Endometrial microvascular endothelial cells (primary cell): Measurements from ENCODE around the gene CLPTM1L. TPM values are rescaled to one million over a fixed set of nuclear protein-coding genes. Genes with fewer than 3 reads are reported as not detected.
"Not testable (repeated sequence)": the region's sequence is repeated elsewhere in the genome, so short reads cannot be mapped to it uniquely, and the experiment has no call there.

Source experiments
- in situ Hi-C: cut with HindIII; loops from 2 replicates; pipeline ENCODE4 v1.10.0; 2017; ENCODE audit warnings: low sequenced_read_pairs, low pct_unique_long_range_greater_than_20kb; ENCODE audit errors: inconsistent ontology term
- total RNA-seq: library from RNA; depleted of rRNA; stranded (reverse); fragments of >200 nt; gene quantifications from one replicate; pipeline ENCODE4 v1.2.3, GENCODE V29; 2015; ENCODE audit errors: inconsistent ontology term

Gene CLPTM1L
- total RNA-seq, 1 donor from 2014 or later, result 173 TPM

- in situ Hi-C loops, result no loop called here
These were observed 59.0 kb downstream of the CLPTM1L start for GRCh38 chr5:1285883-1286291.

GRCh38 chr5:1285141-1285540 is 59.8 kb downstream of the CLPTM1L start:
- in situ Hi-C loops, result no loop called here

- in situ Hi-C loops, result not testable (repeated sequence)
These were observed 60.4 kb downstream of the CLPTM1L start for GRCh38 chr5:1284336-1284970.

GRCh38 chr5:1283729-1284041 is 61.2 kb downstream of the CLPTM1L start:
- in situ Hi-C loops, result not testable (repeated sequence)

- in situ Hi-C loops, result not testable (repeated sequence)
These were observed 61.7 kb downstream of the CLPTM1L start for GRCh38 chr5:1282993-1283728.

GRCh38 chr5:1282131-1282992 is 62.5 kb downstream of the CLPTM1L start:
- in situ Hi-C loops, result no loop called here

GRCh38 chr5:1281038-1281882 is 63.6 kb downstream of the CLPTM1L start:
- in situ Hi-C loops, result no loop called here

- in situ Hi-C loops, result no loop called here
These were observed 64.5 kb downstream of the CLPTM1L start for GRCh38 chr5:1280177-1281037.

- in situ Hi-C loops, result no loop called here
These were observed 65.3 kb downstream of the CLPTM1L start for GRCh38 chr5:1279443-1280151.

- in situ Hi-C loops, result no loop called here
These were observed 66.0 kb downstream of the CLPTM1L start for GRCh38 chr5:1278656-1279442.

GRCh38 chr5:1278216-1278615 is 66.7 kb downstream of the CLPTM1L start:
- in situ Hi-C loops, result no loop called here

GRCh38 chr5:1277781-1278180 is 67.1 kb downstream of the CLPTM1L start:
- in situ Hi-C loops, result no loop called here

GRCh38 chr5:1277331-1277730 is 67.6 kb downstream of the CLPTM1L start:
- in situ Hi-C loops, result no loop called here

- in situ Hi-C loops, result no loop called here
These were observed 68.0 kb downstream of the CLPTM1L start for GRCh38 chr5:1276930-1277329.

- in situ Hi-C loops, result not testable (repeated sequence)
These were observed 69.2 kb downstream of the CLPTM1L start for GRCh38 chr5:1275397-1276391.

GRCh38 chr5:1274471-1274870 is 70.4 kb downstream of the CLPTM1L start:
- in situ Hi-C loops, result no loop called here
